Activated CD4-positive, alpha-beta T cell treated with anti-CD3 and anti-CD28 coated beads, Interleukin-2, Interleukin-4, amounts not matched to agents 100 ng/mL and 50 ng/mL, durations not matched to agents 16 hours and 8 hours (primary cell): Measurements from ENCODE around the gene LRRC40.
"Not testable (repeated sequence)": the region's sequence is repeated elsewhere in the genome, so short reads cannot be mapped to it uniquely, and the experiment has no call there.

Experiments used
- DNase-seq: peaks from one replicate; pipeline ENCODE4 v3.0.0-alpha.2; 2020; ENCODE audit warnings: low spot score

The LRRC40 gene

DNA sequence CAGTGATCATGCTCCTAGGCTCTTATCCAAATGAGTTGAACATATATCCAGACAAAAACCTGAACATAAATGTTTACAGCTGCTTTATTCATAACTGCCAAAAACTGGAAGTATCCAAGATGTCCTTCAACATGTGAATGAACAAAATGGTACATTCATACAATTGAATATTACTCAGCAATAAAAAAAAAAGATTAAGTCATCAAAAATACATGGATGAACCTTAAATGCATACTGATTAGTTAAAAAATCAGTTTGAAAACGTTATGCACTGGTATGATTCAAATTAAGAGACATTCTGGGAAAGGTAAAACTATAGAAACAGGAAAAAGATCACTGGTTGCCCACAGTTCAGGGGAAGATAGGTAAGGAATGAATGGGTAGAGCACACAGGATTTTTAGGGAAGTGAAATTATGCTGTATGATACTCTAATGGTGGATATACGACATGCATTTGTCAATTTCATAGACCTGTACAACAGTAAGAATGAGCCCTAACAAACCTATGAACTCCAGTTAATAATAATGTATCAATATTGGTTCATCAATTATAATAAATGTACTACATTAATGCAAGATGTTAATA, 3.1 kb downstream of the LRRC40 start:
- DNase-seq = no peak

DNA sequence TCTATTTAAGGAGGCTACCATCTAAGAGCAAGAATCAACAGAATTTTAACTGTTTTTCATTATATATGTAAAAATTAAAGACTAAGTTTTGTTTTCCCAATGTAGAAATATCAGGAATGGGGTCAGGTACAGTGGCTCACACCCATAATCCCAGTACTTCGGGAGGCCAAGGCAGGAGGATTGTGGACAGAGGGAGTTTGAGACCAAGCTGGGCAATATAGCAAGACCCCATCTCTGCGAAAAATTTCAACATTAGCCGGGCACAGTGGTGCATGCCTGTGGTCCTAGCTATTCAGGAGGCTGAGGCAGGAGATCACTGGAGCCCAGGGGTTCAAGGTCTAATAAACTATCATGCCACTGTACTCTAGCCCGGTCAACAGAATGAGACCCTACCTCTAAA, 5.3 kb downstream of the LRRC40 start:
- no peak for DNase-seq

DNA sequence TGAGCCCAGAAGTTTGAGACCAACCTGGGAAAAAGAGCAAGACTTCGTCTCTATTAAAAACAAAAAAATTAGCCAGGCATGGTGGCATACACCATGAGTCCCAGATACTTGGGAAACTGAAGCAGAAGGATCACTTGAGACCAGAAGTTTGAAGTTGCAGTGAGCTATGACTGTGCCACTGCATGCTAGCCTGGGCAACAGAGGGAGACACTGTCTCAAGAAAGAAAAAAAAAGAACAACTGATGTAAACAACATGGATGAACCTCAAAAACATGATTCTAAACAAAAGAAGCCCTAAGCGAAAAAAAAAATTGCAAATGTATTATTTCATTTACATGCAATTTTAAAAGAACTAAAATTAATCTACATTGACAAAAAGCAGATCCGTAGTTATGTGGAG, 9.0 kb downstream of the LRRC40 start:
- DNase-seq = no peak

DNA sequence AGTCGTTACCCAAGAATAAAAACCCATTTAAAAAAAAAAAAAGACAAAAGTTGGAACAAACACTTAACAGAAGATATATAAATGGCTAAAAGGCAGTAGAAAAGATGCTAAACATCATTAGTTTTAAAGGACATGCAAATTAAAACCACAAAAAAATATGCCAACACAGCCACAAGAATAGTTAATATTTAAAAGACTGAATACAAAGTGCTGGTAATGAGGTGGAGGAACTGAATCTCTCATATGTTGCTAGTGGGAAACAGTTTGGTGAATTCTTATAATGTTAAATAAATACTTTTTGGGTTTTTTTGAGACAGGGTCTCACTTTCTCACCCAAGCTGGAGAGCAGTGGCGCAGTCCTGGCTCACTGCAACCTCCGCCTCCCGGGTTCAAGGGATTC, 10.0 kb downstream of the LRRC40 start:
- DNase-seq = no peak

DNA sequence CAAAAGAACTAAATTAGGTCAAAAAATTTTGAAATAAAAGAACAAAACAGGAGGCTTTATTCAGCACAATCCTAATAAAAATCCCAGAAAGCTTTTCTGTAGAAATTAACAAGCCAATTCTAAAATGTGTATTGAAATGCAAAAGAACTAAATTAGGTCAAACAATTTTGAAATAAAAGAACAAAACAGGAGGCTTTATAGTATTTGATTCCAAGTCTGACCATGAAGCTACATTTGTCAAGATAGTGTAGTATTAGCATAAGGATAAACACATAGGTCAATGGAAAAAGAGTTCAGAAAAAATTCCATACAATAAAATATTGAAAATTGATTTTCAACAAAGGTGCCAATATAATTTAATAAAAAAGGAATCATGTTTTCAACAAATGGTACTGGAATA, 10.8 kb downstream of the LRRC40 start:
- DNase-seq = no peak

DNA sequence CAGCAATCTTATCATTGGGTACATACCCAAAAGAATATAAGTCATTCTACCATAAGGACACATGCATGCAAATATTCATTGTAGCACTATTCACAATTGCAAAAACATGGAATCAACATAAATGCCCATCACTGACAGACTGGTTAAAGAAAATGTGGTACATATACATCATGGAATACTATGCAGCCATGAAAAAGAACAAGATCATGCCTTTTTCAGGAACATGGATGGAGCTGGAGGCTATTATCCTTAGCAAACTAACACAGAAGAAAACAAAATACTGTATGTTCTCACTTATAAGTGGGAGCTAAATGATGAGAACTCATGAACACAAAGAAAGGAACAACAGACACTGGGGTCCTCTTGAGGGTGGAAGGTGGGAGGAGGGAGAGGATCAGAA, 12.9 kb downstream of the LRRC40 start:
- not testable (repeated sequence) for DNase-seq

DNA sequence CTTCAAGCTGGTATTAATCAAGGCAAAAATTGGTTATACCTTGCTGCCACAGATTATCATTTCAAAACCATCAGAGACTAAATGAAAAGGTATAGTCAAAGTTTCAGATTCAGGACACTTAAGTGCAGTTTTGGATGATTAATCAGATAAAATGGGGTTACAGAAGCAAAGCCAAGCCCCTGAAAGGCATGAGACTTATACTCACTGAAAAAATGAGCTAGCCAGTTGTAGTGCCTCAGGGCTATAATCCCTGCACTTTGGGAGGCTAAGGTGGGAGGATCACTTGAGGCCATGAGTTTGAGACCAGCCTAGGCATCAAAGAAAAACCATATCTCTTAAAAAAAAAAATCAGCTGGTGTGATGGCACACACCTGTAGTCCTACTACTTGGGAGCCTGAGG, 15.2 kb downstream of the LRRC40 start:
- DNase-seq = no peak

DNA sequence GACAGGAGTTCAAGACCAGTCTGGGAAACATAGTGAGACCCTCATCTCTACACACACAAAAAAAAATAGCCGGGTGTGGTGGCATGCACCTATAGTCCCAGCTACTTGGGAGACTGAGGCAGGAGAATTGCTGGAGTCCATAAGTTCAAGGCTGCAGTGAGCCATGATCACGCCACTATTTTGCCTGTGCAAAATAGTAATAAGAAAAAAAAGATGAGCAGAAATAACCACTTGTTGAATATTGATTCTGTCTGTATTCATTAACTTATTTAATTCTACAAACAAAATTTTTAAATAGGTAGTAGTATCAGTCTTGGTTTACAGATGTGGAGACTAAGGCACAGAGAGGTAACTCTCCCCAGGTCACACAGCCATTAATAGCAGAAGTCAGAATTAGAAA, 16.9 kb downstream of the LRRC40 start:
- no peak for DNase-seq

DNA sequence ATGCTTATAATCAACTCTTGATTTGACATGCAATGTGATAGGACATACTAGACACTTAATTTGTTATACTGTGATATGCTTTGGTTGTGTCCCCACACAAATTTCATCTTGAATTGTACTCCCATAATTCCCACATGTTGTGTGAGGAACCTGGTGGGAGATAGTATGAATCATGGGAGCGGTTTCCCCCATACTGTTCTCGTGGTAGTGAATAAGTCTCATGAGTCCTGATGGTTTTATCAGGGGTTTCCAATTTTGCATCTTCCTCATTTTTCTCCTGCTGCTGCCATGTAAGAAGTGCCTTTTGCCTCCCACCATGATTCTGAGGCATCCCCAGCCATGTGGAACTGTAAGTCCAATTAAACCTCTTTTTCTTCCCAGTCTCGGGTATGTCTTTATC, 20.2 kb downstream of the LRRC40 start:
- not testable (repeated sequence) for DNase-seq

DNA sequence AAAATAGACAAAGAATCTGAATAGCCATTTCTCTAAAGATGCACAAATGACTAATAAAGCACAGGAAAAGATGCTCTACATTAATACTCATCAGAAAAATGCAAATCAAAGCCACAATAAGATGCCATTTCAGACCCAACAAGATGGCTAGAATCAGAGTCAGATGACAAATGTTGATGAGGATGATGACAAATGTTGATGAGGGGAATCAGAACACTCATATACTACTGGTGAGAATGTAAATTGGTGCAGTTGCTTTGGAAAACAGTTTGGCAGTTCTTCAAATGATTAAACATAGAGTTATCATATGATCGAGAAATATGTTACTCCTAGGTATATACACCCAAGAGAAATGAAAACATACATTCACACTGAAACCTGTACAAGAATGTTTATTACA, 33.9 kb downstream of the LRRC40 start:
- peak; percentile 10 for DNase-seq

DNA sequence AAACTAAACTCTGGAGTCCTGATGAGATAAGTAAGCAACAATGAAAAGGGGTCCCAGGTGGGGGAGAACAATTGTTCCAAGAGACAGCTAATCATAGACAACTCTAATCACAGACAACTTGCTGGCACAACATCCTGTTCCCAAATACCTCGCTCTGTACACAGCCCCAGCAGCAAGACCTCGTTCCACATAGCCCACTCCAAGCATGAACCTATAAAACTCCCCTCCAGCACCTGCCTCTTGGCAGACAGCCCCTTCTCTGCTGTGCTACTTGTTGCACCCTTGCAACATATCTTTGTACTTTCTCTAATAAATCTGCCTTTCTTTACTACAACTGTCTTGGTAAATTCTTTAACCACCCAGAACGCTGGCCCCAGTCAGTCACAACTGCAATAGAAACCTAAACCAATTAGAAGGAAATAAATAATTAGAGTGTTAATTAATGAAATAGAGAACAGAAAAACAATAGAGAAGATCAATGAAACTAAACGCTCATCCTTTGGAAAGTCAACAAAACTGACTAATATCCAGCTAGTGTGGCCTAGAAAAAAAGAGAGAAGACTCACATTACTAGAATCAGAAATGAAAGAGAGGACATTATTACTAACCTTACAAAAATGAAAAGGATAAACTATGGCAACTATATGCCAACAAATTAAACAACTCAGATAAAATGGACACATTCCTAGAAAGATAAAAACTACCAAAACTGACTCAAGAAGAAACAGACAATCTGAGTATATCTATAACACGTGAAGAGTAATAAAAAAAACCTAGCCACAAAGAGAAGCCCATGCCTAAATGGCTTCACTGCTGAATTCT, 36.1 kb downstream of the LRRC40 start:
- DNase-seq = peak; percentile 52

DNA sequence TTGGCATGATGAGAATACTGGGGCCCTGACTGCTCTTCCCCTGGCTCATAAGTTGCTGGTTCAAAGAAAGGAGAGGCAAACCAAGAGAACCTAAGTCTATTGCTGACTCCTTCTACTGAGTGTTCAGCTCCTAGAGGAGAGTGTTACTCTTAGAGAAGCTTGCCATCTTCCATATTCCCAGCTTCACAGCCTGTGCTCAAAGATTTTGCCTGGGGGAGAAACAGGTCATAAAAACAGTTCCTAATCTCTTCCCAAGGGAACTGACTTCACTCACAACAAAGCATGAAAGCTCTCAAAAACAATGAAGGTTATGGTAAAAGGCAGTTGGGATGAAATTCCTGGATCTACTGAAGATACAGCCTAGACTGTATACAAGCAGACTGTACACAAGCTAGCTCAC, 37.1 kb downstream of the LRRC40 start:
- DNase-seq = no peak

DNA sequence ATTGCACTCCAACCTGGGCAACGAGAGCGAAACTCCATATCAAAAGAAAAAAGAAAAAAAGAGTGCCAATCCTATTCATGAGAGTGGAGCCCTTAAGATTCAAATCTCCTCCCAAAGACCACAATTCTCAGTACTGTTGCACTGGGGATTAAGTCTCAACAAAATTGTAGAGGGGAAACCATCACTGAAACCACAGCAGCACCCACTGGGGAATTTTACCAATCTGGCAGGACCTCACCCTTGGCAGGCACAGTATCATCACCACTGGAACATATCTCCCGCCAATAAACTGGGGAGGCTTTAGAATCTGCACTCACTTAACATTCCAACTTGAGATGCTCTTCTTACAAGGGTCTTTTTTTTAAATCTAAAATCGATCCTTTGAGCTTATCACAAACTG, 41.0 kb downstream of the LRRC40 start:
- no peak for DNase-seq

DNA sequence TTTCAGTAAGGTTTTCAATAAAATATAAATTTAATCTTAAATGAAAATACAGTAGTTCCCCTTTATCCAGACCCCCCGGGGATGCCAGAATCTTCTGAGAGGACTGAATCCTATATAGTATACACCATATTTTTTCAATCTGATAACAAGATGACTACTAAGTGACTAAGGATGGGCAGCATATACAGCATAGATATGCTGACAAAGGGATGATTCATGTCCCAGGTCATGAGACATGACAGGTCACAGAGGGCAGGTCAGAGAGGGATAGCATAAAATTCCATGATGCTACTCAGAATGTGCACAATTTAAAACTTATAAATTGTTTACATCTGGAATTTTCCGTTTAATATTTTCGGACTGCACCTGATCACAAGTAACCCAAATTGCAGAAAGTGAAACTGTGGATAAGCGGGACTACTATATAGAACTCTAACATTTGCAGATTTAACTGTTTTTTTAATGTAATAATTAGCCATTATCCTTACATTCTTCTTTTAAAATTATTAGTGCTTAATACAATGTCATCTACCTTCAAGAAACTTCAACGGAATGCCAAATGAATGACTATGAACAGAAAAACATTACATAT, 48.8 kb downstream of the LRRC40 start:
- peak; percentile 5 for DNase-seq

DNA sequence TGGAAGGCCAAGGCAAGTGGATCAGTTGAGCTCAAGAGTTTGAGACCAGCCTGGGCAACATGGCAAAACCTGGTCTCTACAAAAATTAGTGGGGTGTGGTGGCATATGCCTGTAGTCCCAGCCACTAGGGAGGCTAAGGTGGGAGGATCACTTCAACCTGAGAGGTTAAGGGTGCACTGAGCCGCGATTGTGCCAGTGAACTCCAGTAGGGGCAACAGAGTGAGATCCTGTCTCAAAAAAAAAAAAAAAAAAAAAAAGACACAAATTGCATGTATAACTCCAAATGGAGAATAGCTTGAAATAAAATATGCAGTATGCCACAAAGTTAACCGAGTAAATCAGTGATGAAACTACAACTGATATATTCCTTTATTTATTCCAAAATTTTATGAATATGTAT, 51.6 kb downstream of the LRRC40 start:
- DNase-seq = no peak

DNA sequence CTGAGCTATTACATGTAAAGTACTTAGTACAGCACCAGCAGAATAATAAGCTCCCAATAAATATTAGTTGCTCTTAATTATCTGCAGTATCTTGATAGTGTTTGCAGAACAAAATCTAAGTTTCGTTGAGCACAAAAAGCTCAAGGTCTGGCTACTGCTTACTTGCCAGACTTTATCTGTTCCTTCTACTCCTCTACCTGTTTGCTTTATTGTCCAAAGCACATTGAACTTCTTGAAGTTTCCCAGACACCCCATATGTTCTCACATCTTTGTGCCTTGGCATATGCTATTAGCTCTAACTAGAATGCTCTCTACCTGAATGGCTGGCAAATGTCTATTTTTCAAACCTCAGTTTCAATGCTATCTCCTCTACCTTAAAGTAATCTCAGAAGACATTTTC, 54.9 kb downstream of the LRRC40 start:
- DNase-seq = no peak

DNA sequence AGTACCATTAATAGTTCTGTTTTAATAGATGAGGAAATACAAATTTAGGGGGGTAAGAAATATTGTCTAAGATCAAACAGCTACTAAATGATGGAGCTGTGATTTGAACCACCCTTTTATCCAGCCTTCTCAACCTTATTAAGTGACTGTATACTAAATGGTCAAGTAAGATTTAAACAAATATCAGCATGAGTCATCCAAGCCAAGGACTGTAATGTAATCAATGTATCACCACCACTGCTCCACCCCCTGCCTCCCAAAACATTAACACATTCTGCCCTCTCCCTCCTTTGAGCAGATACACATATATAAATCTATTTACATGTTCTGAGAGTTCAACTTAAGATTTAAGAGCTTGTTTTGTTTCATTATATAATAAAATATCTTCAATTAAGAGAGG, 58.9 kb downstream of the LRRC40 start:
- no peak for DNase-seq

DNA sequence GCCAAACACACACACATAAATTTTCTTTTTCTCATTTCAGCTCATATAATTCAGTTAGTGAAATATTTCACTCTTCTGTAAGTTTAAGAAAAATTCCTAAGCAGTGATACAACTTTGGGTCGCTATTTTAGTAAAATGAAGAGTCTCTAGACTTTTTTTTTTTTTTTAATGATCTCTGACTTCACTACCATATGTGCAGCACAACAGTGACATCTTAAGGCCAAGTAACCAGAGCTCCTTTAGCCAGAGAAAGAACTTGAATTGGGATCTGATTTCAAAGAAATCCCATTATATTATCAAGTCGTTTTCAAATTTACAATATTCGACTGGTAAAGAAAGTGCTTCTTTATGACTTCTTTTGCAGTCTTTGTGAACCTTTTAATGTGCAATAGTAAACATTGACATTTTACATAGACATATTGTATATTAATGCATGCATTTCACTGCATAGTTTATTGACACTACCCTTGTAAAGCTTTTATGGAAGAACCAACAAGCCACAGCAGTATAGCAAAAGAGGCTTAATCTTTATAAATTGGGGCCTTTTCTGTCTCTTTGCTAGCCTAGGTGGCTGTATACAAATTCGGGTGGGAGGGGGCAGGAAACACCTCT, 62.2 kb downstream of the LRRC40 start:
- DNase-seq = no peak

DNA sequence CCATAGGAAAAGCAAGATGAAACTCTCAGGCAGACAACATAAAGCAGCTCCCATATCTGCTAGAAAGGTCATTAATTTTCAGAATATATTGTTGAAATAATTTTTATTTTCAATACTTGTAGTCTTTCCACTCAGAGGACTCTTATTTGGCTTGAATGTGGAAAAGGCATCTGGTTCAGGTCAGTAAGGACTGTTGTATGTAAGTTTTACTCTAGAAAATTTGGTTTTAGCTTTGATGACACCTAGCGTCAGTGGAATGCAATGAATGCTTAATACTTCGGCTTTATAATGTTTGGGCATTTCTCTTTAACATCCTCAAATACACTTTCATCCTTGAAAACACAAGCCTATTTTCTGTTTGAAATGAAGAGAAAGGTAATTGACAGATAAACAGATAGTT, 63.3 kb downstream of the LRRC40 start:
- DNase-seq = no peak

DNA sequence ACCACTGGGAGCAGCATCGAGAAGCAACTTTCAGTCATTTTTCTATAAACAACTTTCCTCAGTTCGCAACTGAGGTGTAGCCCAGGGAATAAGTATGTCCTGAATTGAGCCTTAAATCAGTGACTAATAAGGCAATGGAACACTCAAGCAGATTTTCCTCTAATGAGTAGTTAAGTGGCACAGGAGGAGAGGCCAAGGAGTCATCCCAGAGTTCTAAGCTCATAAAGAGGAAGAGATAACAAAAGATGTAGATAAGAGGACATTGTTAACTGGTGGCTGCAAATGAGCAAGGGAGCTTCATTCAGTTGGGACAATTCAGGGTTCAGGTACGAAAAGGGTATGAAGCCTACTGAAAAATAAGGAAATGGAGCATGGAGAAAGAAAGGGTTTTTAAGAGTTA, 64.5 kb downstream of the LRRC40 start:
- DNase-seq = no peak

DNA sequence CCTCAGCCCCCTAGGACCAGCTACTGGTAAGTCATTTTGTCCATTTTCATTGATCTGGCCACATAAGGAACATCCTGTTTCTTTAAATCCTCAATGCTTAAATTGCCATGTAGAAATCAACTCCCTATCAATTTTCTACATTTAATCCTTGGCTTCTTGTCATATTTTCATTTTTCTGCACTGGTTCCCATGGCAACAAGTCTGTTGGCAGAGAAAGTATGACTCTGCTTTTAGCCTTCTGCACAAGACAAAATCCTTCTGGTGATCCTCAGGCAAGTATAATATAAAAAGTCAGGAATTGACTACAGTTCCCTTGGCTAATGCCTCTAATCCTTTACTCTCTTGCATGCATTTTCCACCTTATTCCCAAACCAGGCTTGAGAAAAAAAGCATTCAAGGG, 65.0 kb downstream of the LRRC40 start:
- no peak for DNase-seq

DNA sequence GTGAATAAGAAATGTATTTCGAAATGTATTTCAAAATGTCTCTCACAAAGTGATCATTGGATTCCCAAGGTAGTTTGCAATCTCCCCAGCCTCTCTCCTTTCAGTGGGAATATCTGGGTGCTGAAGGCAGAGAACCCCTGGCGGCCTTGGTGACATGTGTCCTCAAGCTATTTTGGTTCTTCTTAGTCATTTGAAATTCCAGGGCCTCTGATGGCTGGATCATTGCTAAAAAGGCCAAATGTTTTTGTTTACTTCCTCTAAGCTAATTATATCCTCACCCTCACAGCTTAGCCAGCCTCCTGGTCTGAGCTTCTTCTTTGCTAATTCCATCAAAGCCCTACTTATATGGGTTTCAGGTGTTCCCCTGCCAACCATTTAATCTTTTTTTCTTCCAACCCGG, 71.2 kb downstream of the LRRC40 start:
- no peak for DNase-seq

DNA sequence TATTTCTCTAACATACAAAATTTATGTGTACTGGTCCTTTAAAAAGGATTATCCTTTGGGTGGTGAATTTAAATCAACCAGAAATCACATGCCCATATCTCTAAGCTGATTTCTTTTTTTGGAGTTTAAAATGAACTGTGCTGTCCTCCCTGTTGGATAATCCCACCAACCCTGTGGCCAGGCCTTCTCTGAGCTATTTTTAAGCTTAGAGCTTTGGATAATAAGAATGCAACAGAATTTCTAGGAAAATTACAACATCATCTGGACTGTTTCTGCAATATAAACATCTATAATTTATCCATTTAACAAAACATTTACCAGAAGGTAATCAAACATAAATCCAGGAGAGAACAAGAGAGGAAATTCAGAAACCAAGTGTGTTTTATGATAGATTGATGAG, 88.3 kb downstream of the LRRC40 start:
- no peak for DNase-seq
